Breast epithelium (tissue), 4 donors: Measurements from ENCODE around the gene ERGIC1. TPM values are rescaled to one million over a fixed set of nuclear protein-coding genes. Genes with fewer than 3 reads are reported as not detected.

Experiments used
- DNase-seq, 2 donors: peaks; one replicate each; pipeline ENCODE4 v3.0.0-alpha.2; 2019; ENCODE audit warnings: low spot score in 2 of 2
- H3K27ac ChIP-seq, 2 donors: fragments of 200-600 bp; sonication (generic) in 1 of 2; one replicate each; pipeline ENCODE4 v1.5.1; 2016 to 2019; ENCODE audit warnings: mild to moderate bottlenecking in 1 of 2
- H3K27me3 ChIP-seq, 2 donors: fragments of 200-600 bp; sonication (generic) in 1 of 2; one replicate each; pipeline versions ENCODE4 v1.5.1 to v1.6.0; 2017 to 2019; ENCODE audit warnings: control low read depth in 1 of 2, mild to moderate bottlenecking in 1 of 2
- H3K36me3 ChIP-seq: fragments of 200-600 bp; one replicate; pipeline ENCODE4 v1.5.1; 2019
- H3K4me1 ChIP-seq, 2 donors: fragments of 200-600 bp; sonication (generic); one replicate each; pipeline ENCODE4 v1.5.1; 2016 to 2019; ENCODE audit warnings: control low read depth in 1 of 2
- H3K4me3 ChIP-seq, 3 donors: fragments of 200-600 bp; sonication (generic); 1 replicate in 2 of 3; 2 replicates in 1 of 3; pipeline ENCODE4 v1.5.1; 2016 to 2019; ENCODE audit warnings: mild to moderate bottlenecking in 3 of 3, moderate library complexity in 2 of 3
- H3K9me3 ChIP-seq, 2 donors: fragments of 200-600 bp; sonication (generic) in 1 of 2; one replicate each; pipeline ENCODE4 v1.5.1; 2016 to 2019; ENCODE audit warnings: control low read depth in 1 of 2
- POLR2A ChIP-seq: fragments of 450-650 bp; IDR thresholded peaks from one replicate; pipeline ENCODE4 v1.6.1; 2016; ENCODE audit warnings: antibody characterized with exemption, mild to moderate bottlenecking, moderate library complexity
- POLR2AphosphoS5 ChIP-seq, 3 donors: sonication (generic); formaldehyde crosslinking; IDR thresholded peaks; one replicate each; pipeline ENCODE4 v1.6.1; 2017; ENCODE audit warnings: antibody characterized with exemption in 3 of 3
- intact Hi-C: fragments of 100-400 bp; cut with DNase I; formaldehyde crosslinking; loops from one replicate; pipeline ENCODE4 v1.15.1; 2023; ENCODE audit warnings: low total_unique reads
- total RNA-seq, 3 donors: library from RNA; depleted of rRNA; stranded (reverse); fragments of >200 nt; gene quantifications; one replicate each; pipeline ENCODE4 v1.1.0, GENCODE V29; 2016
- TF ChIP-seq, protein P1 (sequence below), 3 donors: fragments of 450-650 bp; IDR thresholded peaks; one replicate each; pipeline ENCODE4 v1.5.1; 2016 to 2017; ENCODE audit warnings: antibody characterized with exemption in 3 of 3, mild to moderate bottlenecking in 3 of 3, moderate library complexity in 3 of 3

The ERGIC1 gene
- total RNA-seq, 3 donors from 2014 or later, result 86.6 to 139 (median 95.2) TPM

GRCh38 chr5:172801179-172801671 is 32.8 kb upstream of the ERGIC1 start:
- no peaks in the 10 kb centered on the region for H3K9me3 ChIP-seq
- peak overlapping the region in 1 of 2 donors; percentile 43 for H3K27ac ChIP-seq
- TF ChIP-seq POLR2AphosphoS5 (IDR thresholded peaks at IDR 0.05) (peak in 1 of 3 donors; percentile 49), POLR2A (no peak)
- TF ChIP-seq, protein P1, sequence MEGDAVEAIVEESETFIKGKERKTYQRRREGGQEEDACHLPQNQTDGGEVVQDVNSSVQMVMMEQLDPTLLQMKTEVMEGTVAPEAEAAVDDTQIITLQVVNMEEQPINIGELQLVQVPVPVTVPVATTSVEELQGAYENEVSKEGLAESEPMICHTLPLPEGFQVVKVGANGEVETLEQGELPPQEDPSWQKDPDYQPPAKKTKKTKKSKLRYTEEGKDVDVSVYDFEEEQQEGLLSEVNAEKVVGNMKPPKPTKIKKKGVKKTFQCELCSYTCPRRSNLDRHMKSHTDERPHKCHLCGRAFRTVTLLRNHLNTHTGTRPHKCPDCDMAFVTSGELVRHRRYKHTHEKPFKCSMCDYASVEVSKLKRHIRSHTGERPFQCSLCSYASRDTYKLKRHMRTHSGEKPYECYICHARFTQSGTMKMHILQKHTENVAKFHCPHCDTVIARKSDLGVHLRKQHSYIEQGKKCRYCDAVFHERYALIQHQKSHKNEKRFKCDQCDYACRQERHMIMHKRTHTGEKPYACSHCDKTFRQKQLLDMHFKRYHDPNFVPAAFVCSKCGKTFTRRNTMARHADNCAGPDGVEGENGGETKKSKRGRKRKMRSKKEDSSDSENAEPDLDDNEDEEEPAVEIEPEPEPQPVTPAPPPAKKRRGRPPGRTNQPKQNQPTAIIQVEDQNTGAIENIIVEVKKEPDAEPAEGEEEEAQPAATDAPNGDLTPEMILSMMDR (IDR thresholded peaks at IDR 0.05), result no peak
- H3K4me1 ChIP-seq, result no peaks in the 10 kb centered on the region
- DNase-seq, result no peak
- intact Hi-C loops, result loop anchor here (5.0 kb wide), 1 partner anchor 319 kb away; no protein-coding TSS in a partner anchor
- no peak overlapping the region for H3K4me3 ChIP-seq
- H3K27me3 ChIP-seq, result no peaks in the 10 kb centered on the region
- H3K36me3 ChIP-seq, result no peaks in the 10 kb centered on the region

DNA sequence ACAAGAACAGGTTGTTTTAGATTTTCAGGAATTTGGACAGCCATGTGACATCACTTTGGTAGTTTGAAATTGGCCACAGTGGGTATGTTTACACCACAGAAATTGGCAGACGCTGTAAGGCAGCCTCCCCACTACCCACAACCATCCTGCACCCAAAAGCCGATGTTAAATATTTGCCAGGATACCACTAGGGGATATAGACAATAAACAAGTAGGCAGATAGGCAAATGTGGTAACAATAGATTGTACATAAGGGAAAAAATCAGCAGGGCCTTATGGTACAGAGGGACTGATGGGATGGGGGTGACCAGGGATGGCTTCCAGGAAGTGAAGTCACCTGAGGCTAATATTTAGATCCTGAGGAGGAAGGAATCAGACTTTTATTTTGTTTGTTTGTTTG is 31.9 kb upstream of the ERGIC1 start:
- TF ChIP-seq POLR2A, result no peak
- TF ChIP-seq, protein P1 (IDR thresholded peaks at IDR 0.05), result no peak
- no peak for TF ChIP-seq POLR2AphosphoS5 (IDR thresholded peaks at IDR 0.05)
- no peak overlapping the region for H3K4me3 ChIP-seq
- intact Hi-C loops, result loop anchor here (5.0 kb wide), 1 partner anchor 320 kb away; no protein-coding TSS in a partner anchor
- H3K27ac ChIP-seq, result no peak overlapping the region
- H3K27me3 ChIP-seq, result no peaks in the 10 kb centered on the region
- H3K4me1 ChIP-seq, result no peaks in the 10 kb centered on the region
- H3K9me3 ChIP-seq, result no peaks in the 10 kb centered on the region
- H3K36me3 ChIP-seq, result no peaks in the 10 kb centered on the region
- DNase-seq, result no peak

- no peak for TF ChIP-seq POLR2AphosphoS5 (IDR thresholded peaks at IDR 0.05)
- no peak for TF ChIP-seq POLR2A
- TF ChIP-seq, protein P1 (IDR thresholded peaks at IDR 0.05), result no peak
- no peaks in the 10 kb centered on the region for H3K27me3 ChIP-seq
- no peaks in the 10 kb centered on the region for H3K4me1 ChIP-seq
- intact Hi-C loops, result loop anchor here (5.0 kb wide), 1 partner anchor 320 kb away; no protein-coding TSS in a partner anchor
- no peaks in the 10 kb centered on the region for H3K36me3 ChIP-seq
- no peak for DNase-seq
- no peaks in the 10 kb centered on the region for H3K9me3 ChIP-seq
- no peak overlapping the region for H3K4me3 ChIP-seq
- no peak overlapping the region for H3K27ac ChIP-seq
These were observed 31.4 kb upstream of the ERGIC1 start for GRCh38 chr5:172802567-172803176.

DNA sequence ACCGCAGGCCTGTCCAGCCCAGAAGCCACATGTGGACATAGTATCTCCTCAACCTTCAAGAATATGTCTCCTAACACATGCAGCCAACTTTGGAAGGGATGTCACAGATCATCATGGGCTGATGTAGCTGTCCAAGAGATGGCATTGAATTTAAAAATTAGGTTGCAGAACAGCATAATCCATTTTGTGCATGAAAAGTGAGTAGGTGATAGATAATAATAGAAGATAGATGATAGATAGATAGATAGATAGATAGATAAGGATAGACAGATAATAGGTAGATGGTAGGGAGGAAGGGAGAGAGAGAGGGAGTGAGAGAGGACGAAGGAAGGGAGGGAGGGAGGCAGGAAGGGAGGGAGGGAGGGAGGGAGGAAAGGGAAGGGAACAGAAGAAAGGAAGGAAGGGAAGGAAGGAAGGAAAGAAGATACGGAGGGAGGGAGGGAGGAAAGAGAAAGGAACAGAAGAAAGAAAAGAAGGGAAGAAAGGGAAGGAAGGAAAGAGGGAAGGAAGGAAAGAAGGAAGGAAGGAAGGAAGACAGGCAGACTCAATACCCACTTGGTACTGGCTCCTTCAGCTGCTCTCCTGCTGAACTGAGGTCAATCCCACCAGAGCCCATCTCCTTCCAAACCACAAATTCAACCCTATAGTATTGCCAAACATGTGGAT is 28.9 kb upstream of the ERGIC1 start:
- no peak for DNase-seq
- H3K27ac ChIP-seq, result no peak overlapping the region

More for the DNA sequence above, 28.9 kb upstream of the ERGIC1 start:
- Histone ChIP-seq H3K4me3 (no peak overlapping the region), H3K36me3 (no peaks in the 10 kb centered on the region), H3K9me3 (no peaks in the 10 kb centered on the region), H3K27me3 (no peaks in the 10 kb centered on the region), H3K4me1 (no peaks in the 10 kb centered on the region)
- intact Hi-C loops, result no loop called here
- TF ChIP-seq POLR2A, result no peak
- TF ChIP-seq, protein P1 (IDR thresholded peaks at IDR 0.05), result no peak
